Suprapubic skin (tissue), 4 donors: ENCODE measurements around the gene CCT7. TPM values are rescaled to one million over a fixed set of nuclear protein-coding genes. Genes with fewer than 3 reads are reported as not detected.

Experiments used
- DNase-seq, 2 donors: peaks; one replicate each; pipeline ENCODE4 v3.0.0-alpha.2; 2019; ENCODE audit warnings: low spot score in 2 of 2
- H3K27ac ChIP-seq: fragments of 200-600 bp; sonication (generic); one replicate; pipeline ENCODE4 v1.5.1; 2019
- H3K27me3 ChIP-seq: fragments of 200-600 bp; sonication (generic); one replicate; pipeline ENCODE4 v1.5.1; 2019
- H3K36me3 ChIP-seq: fragments of 200-600 bp; sonication (generic); one replicate; pipeline ENCODE4 v1.5.1; 2019
- H3K4me1 ChIP-seq: fragments of 200-600 bp; sonication (generic); one replicate; pipeline ENCODE4 v1.5.1; 2019
- H3K4me3 ChIP-seq: fragments of 200-600 bp; sonication (generic); one replicate; pipeline ENCODE4 v1.5.1; 2019; ENCODE audit warnings: mild to moderate bottlenecking
- H3K9me3 ChIP-seq: fragments of 200-600 bp; sonication (generic); one replicate; pipeline ENCODE4 v1.5.1; 2019
- EP300 ChIP-seq: sonication (generic); formaldehyde crosslinking; IDR thresholded peaks from one replicate; pipeline ENCODE4 v1.6.1; 2017; ENCODE audit warnings: antibody characterized with exemption
- POLR2A ChIP-seq, 2 donors: fragments of 450-650 bp; IDR thresholded peaks; one replicate each; pipeline ENCODE4 v1.6.1; 2017; ENCODE audit warnings: antibody characterized with exemption in 2 of 2, mild to moderate bottlenecking in 2 of 2, moderate library complexity in 2 of 2
- POLR2AphosphoS5 ChIP-seq, 3 donors: sonication (generic); formaldehyde crosslinking; IDR thresholded peaks; one replicate each; pipeline ENCODE4 v1.6.1; 2017; ENCODE audit warnings: antibody characterized with exemption in 3 of 3
- WGBS: methylation state at CpG from one replicate; pipeline ENCODE4 v1.1.5; 2018; 5-methylcytosine and 5-hydroxymethylcytosine counted together
- total RNA-seq, 4 donors: library from RNA; depleted of rRNA; stranded (reverse); fragments of >200 nt; gene quantifications; one replicate each; pipeline ENCODE4 v1.1.0, GENCODE V29; 2016
- TF ChIP-seq, protein P1 (sequence below), 2 donors: fragments of 200-600 bp in 1 of 2; fragments of 450-650 bp in 1 of 2; sonication (generic) in 1 of 2; IDR thresholded peaks; one replicate each; pipeline ENCODE4 v1.5.1; 2016 to 2019; ENCODE audit warnings: antibody characterized with exemption in 2 of 2, mild to moderate bottlenecking in 1 of 2, moderate library complexity in 1 of 2

CCT7 gene
- total RNA-seq, 4 donors from 2014 or later: 99.7 to 175 (median 158) TPM

DNA sequence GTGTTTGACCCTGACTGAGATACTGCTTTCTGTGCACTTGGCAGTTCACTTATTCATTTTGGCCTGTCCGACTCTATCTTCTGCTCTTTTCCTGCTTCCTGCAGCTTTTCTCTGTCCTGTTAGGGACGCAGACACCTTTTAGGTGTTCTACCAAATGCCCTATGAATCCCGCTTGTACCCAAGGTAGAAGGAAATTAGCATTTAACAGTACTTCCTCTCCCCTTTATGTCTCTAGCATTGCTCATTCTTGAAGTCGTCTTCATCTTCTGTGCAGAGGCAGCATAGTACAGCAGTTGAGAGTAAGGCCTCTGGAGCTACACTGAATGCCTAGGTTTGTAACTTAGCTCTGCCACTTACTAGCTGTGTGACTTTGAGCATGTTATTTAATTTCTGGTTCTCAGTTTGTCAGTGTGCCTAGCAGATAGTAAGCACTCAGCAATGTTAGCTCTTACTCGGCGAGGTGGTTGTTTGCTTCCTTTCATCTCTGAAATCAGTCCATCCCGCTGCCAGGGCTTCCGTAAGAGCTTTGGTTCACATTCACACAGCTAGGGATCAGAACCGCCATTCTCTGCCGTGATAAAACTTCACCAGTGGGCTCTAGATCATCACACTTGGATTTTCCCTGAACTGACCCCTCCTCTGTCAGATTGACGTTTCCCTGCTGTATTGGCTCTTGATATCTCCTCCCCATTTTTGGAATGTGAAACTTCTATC, 1.4 kb downstream of the CCT7 start:
- Histone ChIP-seq H3K36me3 (peaks cover 17% of the 10 kb centered on the region), H3K9me3 (no peaks in the 10 kb centered on the region), H3K4me3 (peak overlapping the region; percentile 94), H3K27ac (no peak overlapping the region), H3K27me3 (no peaks in the 10 kb centered on the region), H3K4me1 (peaks cover 36% of the 10 kb centered on the region)
- TF ChIP-seq POLR2A (IDR thresholded peaks at IDR 0.05) (no peak), POLR2AphosphoS5 (IDR thresholded peaks at IDR 0.05) (no peak), EP300 (no peak)
- TF ChIP-seq, protein P1, sequence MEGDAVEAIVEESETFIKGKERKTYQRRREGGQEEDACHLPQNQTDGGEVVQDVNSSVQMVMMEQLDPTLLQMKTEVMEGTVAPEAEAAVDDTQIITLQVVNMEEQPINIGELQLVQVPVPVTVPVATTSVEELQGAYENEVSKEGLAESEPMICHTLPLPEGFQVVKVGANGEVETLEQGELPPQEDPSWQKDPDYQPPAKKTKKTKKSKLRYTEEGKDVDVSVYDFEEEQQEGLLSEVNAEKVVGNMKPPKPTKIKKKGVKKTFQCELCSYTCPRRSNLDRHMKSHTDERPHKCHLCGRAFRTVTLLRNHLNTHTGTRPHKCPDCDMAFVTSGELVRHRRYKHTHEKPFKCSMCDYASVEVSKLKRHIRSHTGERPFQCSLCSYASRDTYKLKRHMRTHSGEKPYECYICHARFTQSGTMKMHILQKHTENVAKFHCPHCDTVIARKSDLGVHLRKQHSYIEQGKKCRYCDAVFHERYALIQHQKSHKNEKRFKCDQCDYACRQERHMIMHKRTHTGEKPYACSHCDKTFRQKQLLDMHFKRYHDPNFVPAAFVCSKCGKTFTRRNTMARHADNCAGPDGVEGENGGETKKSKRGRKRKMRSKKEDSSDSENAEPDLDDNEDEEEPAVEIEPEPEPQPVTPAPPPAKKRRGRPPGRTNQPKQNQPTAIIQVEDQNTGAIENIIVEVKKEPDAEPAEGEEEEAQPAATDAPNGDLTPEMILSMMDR (IDR thresholded peaks at IDR 0.05): no peak
- no peak for DNase-seq
- 72% methylated on average over 11 of the region's 11 CpGs for WGBS

DNA sequence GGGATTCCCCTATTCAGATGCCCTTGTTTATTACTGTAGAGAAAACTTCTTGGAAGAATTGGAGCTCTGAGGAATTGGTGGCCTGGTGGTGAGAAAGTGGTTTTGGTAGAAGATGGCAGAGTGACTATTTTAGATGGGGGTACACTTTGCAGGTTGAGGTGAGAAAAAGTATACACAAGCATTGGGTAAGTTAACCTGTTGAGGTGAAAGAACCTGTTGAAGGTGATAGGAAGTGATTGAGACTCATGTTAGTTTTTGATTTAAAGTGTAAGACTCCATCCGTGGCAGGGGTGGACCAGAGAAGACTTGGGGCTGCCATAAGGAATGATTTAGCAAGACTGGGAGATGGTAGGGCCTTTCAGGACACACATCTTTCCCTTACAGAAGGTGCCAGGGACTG, 3.1 kb downstream of the CCT7 start:
- Histone ChIP-seq H3K27me3 (no peaks in the 10 kb centered on the region), H3K4me3 (no peak overlapping the region), H3K36me3 (peaks cover 32% of the 10 kb centered on the region), H3K27ac (no peak overlapping the region), H3K9me3 (no peaks in the 10 kb centered on the region), H3K4me1 (peaks cover 35% of the 10 kb centered on the region)
- 47% methylated on average over 1 of the region's 1 CpG for WGBS
- DNase-seq: no peak
- TF ChIP-seq POLR2AphosphoS5 (IDR thresholded peaks at IDR 0.05) (no peak), POLR2A (IDR thresholded peaks at IDR 0.05) (no peak), EP300 (no peak)
- TF ChIP-seq, protein P1 (IDR thresholded peaks at IDR 0.05): no peak

DNA sequence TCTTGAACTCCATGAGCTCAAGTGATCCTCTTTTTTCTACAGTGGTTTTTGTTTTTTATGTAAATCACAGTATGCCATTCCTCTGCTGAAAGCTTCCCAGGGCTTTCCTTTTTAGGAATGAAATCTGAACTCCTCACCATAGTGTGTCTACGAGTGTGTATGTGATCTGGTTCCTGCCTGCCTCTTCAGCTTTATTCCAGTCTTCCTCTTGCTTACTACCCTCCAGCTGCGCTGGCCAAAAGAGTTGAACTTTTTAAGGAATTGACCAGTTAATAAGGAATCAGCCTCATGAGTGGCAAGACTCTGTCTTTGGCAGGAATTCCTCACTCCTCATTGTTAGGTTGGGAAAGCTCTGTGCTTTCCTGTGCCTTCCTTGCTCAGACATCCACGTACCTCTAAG, 4.0 kb downstream of the CCT7 start:
- Histone ChIP-seq H3K27ac (no peak overlapping the region), H3K4me3 (no peak overlapping the region), H3K4me1 (peaks cover 29% of the 10 kb centered on the region), H3K9me3 (no peaks in the 10 kb centered on the region), H3K36me3 (peaks cover 40% of the 10 kb centered on the region), H3K27me3 (no peaks in the 10 kb centered on the region)
- DNase-seq: no peak
- TF ChIP-seq POLR2AphosphoS5 (IDR thresholded peaks at IDR 0.05): no peak
- no peak for TF ChIP-seq EP300
- TF ChIP-seq, protein P1 (IDR thresholded peaks at IDR 0.05): no peak
- TF ChIP-seq POLR2A (IDR thresholded peaks at IDR 0.05): no peak
- 78% methylated on average over 3 of the region's 3 CpGs for WGBS

DNA sequence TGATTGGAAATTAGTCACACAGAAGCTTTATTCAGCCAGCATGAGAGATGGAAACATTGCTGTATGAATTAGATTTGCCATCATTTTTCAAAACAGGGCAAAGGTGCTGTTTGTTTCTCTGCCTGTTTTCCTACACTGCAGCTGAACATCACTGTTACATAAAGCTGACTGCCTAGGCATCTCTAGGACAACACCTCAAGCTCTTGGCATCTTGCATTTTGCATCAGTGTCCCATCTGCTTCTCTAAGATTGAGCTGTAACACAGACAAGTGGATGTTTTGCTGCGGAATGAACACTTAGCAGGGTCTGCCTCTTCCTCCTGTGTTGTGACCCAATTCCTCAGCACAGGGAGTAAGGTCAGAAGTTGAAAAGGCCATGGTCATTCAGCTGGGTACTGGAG, 4.9 kb downstream of the CCT7 start:
- no peak overlapping the region for H3K27ac ChIP-seq
- no peaks in the 10 kb centered on the region for H3K27me3 ChIP-seq
- peaks cover 47% of the 10 kb centered on the region for H3K36me3 ChIP-seq
- TF ChIP-seq, protein P1 (IDR thresholded peaks at IDR 0.05): no peak
- TF ChIP-seq POLR2AphosphoS5 (IDR thresholded peaks at IDR 0.05) (no peak), POLR2A (IDR thresholded peaks at IDR 0.05) (no peak), EP300 (no peak)
- DNase-seq: no peak
- H3K4me3 ChIP-seq: no peak overlapping the region
- no peaks in the 10 kb centered on the region for H3K9me3 ChIP-seq
- 91% methylated on average over 1 of the region's 1 CpG for WGBS
- H3K4me1 ChIP-seq: peaks cover 31% of the 10 kb centered on the region

DNA sequence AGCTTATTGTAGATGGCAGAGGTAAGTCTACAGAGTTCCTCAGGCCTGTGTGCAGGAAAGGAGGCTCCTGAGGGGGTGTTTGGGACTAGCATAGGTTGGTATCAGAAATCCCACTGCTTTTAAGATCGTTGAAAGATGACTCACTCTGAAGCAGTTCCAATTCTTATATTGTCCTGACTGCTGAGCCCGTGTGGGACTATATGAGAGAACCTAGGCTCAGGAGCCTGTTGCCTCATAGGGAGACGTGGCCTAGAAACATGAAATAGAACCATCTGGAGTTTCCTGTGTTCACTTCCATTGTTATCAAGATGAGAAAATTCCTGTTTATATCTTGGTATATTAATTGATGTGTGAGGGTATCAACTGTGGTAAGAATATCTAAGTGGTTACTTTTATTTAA, 5.7 kb downstream of the CCT7 start:
- H3K9me3 ChIP-seq: no peaks in the 10 kb centered on the region
- peaks cover 55% of the 10 kb centered on the region for H3K36me3 ChIP-seq
- TF ChIP-seq, protein P1 (IDR thresholded peaks at IDR 0.05): no peak
- no peak for TF ChIP-seq POLR2AphosphoS5 (IDR thresholded peaks at IDR 0.05)
- no peak for TF ChIP-seq POLR2A (IDR thresholded peaks at IDR 0.05)
- 55% methylated on average over 3 of the region's 3 CpGs for WGBS
- no peak overlapping the region for H3K4me3 ChIP-seq
- H3K27ac ChIP-seq: no peak overlapping the region
- no peaks in the 10 kb centered on the region for H3K27me3 ChIP-seq
- DNase-seq: no peak
- H3K4me1 ChIP-seq: peaks cover 35% of the 10 kb centered on the region
